Erythroblast (primary cell): ENCODE measurements around the gene RAP1A.

Experiments
- GATA1 ChIP-seq: IDR thresholded peaks from 2 replicates; pipeline ENCODE4 v1.6.1; 2011; ENCODE audit warnings: low read depth, mild to moderate bottlenecking, control low read depth, low read length, moderate library complexity
- POLR2A ChIP-seq: IDR thresholded peaks from 2 replicates; pipeline ENCODE4 v1.6.1; 2011; ENCODE audit warnings: mild to moderate bottlenecking, low read length

DNA sequence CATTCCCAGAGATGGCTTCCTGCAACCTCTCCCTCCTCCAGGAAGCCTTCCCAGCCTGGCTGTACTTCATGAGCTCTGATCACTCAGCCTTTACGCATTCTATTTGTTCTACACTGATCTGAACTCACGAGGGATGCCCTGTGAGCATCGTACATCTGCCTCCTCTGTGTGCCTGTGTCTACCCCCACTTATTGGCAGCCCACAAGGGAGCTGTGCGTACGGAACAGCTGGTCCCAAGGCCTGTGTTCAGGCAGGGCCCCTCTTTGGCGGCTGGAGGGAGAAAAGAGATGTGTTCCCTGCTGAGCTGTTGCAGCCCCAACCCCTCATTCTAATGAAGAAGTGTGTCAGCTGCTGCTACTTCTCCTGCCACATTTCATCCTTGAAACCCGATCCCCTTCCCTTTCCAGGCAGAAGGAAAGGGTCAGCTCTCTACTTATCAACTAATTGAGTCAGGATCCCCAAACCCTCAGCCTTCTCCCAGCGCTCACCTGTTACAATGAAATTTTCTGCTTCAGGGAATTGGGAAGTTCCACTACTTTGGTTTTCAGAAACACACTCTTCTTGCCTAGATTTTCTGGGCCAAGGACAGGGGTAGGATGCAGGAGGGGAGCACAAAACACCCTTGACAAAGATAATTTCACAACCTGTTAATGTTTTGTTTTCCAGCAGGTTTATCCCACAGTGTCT, 116.4 kb downstream of the RAP1A start:
- TF ChIP-seq POLR2A = no peak
- no peak for TF ChIP-seq GATA1
